Chondrocyte (in vitro differentiated cells): ENCODE results near the gene SGMS1. TPM values are rescaled to one million over a fixed set of nuclear protein-coding genes. Genes with fewer than 3 reads are reported as not detected.

Experiments
- DNase-seq: peaks from one replicate; pipeline ENCODE4 v3.0.0; 2021; ENCODE audit warnings: mixed read lengths, low spot score
- H3K27ac Mint-ChIP-seq: one replicate; pipeline ENCODE4 v1.8.0; 2021; ENCODE audit warnings: mild to moderate bottlenecking, moderate library complexity, mixed read lengths; ENCODE audit not compliant: unreplicated experiment
- H3K27me3 Mint-ChIP-seq: 2 replicates; pipeline ENCODE4 v1.8.0; 2021; ENCODE audit warnings: low read depth, mixed read lengths
- H3K36me3 Mint-ChIP-seq: 2 replicates; pipeline ENCODE4 v1.8.0; 2021; ENCODE audit warnings: low read depth, mixed read lengths
- H3K4me1 Mint-ChIP-seq: 2 replicates; pipeline ENCODE4 v1.8.0; 2021; ENCODE audit warnings: low read depth, mild to moderate bottlenecking, mixed read lengths
- H3K4me3 Mint-ChIP-seq: one replicate; pipeline ENCODE4 v1.8.0; 2021; ENCODE audit warnings: mild to moderate bottlenecking, moderate library complexity, mixed read lengths; ENCODE audit not compliant: unreplicated experiment
- H3K9me3 Mint-ChIP-seq: 2 replicates; pipeline ENCODE4 v1.8.0; 2021; ENCODE audit warnings: low read depth, mixed read lengths
- total RNA-seq: library from RNA; stranded (reverse); gene quantifications from 3 replicates; pipeline ENCODE4 v1.2.1, GENCODE V29; 2021
- TF ChIP-seq, protein P1 (sequence below): fragments of 200-600 bp; sonication (generic); IDR thresholded peaks from 2 replicates; pipeline ENCODE4 v1.5.0; 2021; ENCODE audit warnings: antibody characterized with exemption, mild to moderate bottlenecking, moderate library complexity

The SGMS1 gene
- total RNA-seq, 1 donor from 2014 or later: 27.1 TPM

DNA sequence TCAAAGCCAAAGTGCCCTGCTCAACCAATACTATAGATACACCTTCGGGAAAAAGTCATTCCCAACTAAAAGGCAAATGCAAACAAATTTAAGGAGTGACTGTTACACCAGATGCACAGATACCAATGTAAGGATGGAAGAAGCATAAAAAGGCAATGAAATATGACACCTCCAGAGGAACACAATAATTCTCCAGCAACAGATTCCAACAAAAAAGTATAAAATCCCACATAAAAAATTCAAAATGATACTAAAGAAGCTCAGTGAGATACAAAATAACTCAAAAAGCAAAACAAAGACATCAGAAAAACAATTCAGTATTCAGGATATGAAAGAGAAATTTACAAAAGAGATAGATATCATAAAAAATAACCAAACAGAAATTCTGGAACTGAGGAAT is 328.4 kb downstream of the SGMS1 start:
- Mint-ChIP-seq H3K27ac (no peak overlapping the region), H3K36me3 (peaks cover 9% of the 10 kb centered on the region), H3K4me3 (no peak overlapping the region), H3K9me3 (peaks cover 23% of the 10 kb centered on the region), H3K27me3 (no peaks in the 10 kb centered on the region), H3K4me1 (no peaks in the 10 kb centered on the region)
- TF ChIP-seq, protein P1, sequence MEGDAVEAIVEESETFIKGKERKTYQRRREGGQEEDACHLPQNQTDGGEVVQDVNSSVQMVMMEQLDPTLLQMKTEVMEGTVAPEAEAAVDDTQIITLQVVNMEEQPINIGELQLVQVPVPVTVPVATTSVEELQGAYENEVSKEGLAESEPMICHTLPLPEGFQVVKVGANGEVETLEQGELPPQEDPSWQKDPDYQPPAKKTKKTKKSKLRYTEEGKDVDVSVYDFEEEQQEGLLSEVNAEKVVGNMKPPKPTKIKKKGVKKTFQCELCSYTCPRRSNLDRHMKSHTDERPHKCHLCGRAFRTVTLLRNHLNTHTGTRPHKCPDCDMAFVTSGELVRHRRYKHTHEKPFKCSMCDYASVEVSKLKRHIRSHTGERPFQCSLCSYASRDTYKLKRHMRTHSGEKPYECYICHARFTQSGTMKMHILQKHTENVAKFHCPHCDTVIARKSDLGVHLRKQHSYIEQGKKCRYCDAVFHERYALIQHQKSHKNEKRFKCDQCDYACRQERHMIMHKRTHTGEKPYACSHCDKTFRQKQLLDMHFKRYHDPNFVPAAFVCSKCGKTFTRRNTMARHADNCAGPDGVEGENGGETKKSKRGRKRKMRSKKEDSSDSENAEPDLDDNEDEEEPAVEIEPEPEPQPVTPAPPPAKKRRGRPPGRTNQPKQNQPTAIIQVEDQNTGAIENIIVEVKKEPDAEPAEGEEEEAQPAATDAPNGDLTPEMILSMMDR: no peak
- DNase-seq: no peak

DNA sequence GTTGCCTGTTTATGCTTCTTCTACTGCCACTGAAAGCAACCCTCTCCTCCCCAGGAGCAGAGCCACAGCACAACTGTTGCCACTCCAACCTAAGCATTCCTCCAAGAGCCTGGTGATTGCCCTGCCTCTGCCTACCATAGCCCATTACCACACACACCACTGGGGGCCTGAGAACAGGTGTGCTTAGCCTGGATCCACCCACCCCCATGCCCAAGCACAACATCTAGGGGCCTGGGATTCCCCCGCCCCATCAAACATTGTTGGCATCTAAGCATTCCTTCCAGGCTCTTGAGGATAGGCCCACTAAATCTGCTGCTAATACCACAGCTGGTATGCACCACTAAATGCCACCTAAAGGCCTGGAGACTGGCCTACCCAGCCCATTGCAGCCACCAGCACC is 329.2 kb downstream of the SGMS1 start:
- H3K27ac Mint-ChIP-seq: no peak overlapping the region
- DNase-seq: no peak
- TF ChIP-seq, protein P1: no peak

DNA sequence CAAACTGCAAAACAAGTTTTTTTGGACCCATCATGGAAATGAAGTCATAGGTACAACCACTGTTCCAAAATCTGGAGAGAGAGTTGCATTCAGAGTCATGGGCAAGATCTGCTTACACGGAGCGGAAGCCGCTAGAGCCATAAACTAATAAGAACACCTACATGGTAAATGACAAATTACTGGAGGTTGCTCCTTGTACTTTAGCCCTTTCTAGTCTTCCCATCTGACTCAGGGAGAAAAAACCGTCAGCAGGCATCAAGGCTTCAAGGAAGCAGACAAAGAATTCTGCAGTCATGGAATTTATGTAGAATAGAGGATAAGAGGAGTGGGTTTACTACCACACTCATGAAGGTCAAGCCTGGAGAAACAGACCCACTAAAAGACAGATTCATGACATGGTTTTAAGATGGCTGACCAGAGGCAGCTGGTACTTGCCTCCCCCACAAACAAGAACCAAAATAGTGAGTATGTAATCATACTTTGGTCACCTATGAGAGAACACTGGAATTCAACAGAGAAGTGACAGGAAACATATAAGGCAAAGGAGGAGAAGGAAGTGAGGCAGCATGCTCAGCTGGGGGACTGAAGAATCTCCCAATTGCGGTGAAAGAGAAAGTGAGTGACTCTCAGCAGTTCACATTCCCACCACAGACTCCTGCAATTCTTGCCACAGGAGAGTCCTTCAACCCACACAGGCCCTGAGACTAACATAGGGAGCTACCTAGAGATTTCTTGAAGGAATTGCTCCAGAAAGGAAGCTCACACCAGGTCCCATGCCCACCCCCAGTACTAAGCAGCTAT is 330.0 kb downstream of the SGMS1 start:
- no peak for DNase-seq
- Mint-ChIP-seq H3K4me3 (no peak overlapping the region), H3K4me1 (no peaks in the 10 kb centered on the region), H3K36me3 (peaks cover 4% of the 10 kb centered on the region), H3K27ac (no peak overlapping the region), H3K27me3 (no peaks in the 10 kb centered on the region), H3K9me3 (peaks cover 7% of the 10 kb centered on the region)
- TF ChIP-seq, protein P1: no peak

More for the DNA sequence above, 329.2 kb downstream of the SGMS1 start:
- Mint-ChIP-seq H3K4me1 (no peaks in the 10 kb centered on the region), H3K27me3 (no peaks in the 10 kb centered on the region), H3K4me3 (no peak overlapping the region), H3K9me3 (peaks cover 16% of the 10 kb centered on the region), H3K36me3 (peaks cover 8% of the 10 kb centered on the region)

DNA sequence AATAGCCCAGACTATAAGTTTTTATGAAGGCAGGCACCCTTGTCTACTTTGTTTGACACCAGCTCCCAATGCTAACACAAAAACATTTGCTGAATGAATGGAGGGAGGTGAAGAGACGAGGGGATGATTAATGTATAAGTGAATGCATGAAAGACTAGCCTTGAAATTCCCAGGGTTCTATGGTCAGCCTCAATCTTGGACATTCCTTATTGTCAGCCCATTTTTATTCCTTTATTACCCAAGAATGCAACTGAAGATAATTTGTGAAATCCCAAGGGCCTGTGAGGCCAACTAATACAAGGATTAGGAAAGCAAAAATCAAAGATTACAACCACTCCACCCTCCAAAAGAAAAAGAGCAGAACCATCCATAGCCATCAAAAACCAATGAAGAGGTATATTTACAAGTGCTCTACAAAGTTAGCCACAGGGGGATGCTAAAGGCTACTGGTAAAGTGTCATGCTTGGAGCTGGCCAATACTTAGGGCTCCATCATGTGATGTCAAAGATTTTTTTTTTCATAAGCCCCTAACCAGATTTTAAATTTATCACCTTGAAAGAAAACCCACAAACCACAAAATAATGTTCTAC is 332.4 kb downstream of the SGMS1 start:
- Mint-ChIP-seq H3K27me3 (peaks cover 5% of the 10 kb centered on the region), H3K4me1 (no peaks in the 10 kb centered on the region), H3K27ac (no peak overlapping the region), H3K9me3 (no peaks in the 10 kb centered on the region), H3K36me3 (no peaks in the 10 kb centered on the region), H3K4me3 (no peak overlapping the region)
- TF ChIP-seq, protein P1: peak; percentile 62
- DNase-seq: no peak

DNA sequence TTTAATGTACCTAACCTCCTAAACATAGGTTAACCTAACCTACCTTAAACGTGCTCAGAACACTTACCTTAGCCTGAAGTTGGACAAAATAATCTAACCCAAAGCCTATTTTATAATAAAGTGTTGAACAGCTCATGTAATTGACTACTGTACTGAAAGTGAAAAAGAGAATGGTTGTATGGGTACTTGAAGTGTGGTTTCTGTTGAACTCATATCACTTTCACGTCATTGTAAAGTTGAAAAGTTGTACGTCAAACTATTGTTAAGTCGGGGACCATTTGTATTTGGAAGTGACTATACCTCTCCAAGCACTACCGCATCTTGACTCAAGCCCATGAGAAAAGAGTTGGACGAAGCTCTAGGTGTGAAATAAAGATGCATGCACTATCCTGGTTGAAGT is 334.6 kb downstream of the SGMS1 start:
- no peaks in the 10 kb centered on the region for H3K9me3 Mint-ChIP-seq
- TF ChIP-seq, protein P1: no peak
- no peak for DNase-seq
- peaks cover 10% of the 10 kb centered on the region for H3K27me3 Mint-ChIP-seq
- H3K4me3 Mint-ChIP-seq: no peak overlapping the region
- no peaks in the 10 kb centered on the region for H3K4me1 Mint-ChIP-seq
- no peak overlapping the region for H3K27ac Mint-ChIP-seq
- H3K36me3 Mint-ChIP-seq: no peaks in the 10 kb centered on the region
